Fibroblast of skin of abdomen (primary cell): Measurements from ENCODE around the gene GHITM.

ENCODE experiments used
- DNase-seq: peaks from one replicate; pipeline ENCODE4 v3.0.0-alpha.2; 2013

GHITM gene

GRCh38 chr10:84201682-84202081, 62.4 kb downstream of the GHITM start:
- no peak for DNase-seq

GRCh38 chr10:84202349-84202748, 63.0 kb downstream of the GHITM start:
- DNase-seq: no peak
